Stimulated activated CD4-positive, alpha-beta T cell treated with anti-CD3 and anti-CD28 coated beads, Interleukin-1b, Interleukin-23, amount 100 ng/mL, for 1 hour (primary cell): ENCODE measurements around the gene VWA5B1.

ENCODE experiments used
- DNase-seq, 2 donors: peaks; one replicate each; pipeline ENCODE4 v3.0.0-alpha.2; 2020; ENCODE audit warnings: low read depth in 2 of 2

VWA5B1 gene

DNA sequence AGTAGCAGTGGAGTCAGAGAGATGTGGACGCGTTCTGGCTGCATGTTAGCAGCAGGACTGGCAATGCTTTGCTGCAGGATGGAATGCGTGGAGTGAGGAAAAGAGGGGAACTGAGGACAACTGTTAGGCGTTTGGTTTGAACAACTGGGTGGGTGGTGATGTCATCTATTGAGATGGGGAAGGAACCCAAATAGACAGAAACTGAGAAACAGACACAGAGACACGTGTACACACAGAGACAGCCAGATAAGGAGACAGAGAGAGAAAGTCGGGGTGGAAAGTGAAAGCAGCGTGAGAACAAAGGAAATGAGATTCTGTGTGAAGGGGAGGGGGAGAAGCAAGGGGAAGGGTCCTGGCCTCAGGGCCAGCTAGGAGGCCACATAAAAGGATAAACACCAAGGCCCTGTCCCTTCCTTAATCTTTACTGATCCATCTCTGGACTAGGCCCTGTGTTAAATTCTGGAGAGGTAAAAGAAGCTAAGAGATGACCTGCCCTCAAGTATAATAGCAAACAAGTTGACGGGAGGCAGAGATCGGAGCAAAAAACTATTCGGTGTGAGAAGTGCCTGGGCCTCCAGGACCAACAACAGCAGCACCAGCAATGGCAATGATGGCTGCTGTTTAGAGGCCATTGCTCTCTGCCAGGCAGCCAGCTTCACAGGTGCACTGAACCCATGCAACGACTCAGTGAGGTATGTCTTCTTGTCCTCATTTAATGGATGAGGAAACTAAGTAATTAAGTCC, 31.6 kb downstream of the VWA5B1 start:
- no peak for DNase-seq

DNA sequence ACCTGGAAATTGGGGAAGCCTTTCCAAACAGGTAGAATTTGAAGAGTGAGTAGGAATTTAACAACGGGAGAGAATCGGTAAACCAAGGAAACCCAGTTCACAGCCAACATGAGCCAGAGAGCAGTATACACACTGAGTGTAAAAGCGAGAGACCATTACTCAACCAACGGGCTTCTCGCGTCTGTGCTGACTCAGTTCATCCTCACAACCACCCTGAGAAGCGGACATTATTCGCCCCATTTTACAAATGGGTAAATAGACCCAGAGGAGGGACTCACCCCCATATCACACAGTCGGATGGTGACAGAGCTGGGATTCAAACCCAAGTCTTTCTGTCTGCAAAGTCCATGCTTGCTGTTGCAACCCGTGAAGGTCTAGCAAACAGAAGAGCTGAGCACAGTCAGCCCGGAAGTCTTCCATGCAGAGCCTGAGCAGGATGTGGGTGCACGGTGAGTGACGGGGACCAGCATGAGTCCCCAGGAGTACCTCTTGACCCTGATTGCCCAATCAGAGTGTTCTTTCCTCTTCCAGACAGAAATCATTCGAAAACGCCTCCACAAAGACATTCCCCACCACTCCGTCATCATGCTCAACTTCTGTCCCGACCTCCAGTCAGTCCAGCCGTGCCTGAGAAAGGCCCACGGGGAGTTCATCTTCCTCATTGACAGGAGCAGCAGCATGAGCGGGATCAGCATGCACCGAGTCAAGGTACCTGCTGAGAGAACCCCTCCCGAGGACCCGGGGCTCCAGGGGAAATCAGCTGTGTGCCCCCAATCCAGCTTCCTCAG, 32.3 kb downstream of the VWA5B1 start:
- DNase-seq = no peak

DNA sequence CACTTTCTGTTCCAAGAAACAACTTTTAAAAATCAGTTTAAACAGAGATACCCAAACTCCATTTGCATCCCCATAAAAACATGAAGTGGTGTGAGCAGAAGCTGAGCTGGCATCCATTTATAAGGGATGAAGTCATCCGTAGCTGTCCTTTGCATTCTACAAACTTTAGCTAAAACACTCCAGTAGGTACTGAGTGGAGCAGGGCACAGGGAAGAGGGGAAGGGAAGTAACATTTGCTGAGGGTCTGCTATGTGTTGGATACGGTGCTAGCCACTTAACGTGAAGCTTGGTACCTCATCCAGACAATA, 32.9 kb downstream of the VWA5B1 start:
- no peak for DNase-seq

DNA sequence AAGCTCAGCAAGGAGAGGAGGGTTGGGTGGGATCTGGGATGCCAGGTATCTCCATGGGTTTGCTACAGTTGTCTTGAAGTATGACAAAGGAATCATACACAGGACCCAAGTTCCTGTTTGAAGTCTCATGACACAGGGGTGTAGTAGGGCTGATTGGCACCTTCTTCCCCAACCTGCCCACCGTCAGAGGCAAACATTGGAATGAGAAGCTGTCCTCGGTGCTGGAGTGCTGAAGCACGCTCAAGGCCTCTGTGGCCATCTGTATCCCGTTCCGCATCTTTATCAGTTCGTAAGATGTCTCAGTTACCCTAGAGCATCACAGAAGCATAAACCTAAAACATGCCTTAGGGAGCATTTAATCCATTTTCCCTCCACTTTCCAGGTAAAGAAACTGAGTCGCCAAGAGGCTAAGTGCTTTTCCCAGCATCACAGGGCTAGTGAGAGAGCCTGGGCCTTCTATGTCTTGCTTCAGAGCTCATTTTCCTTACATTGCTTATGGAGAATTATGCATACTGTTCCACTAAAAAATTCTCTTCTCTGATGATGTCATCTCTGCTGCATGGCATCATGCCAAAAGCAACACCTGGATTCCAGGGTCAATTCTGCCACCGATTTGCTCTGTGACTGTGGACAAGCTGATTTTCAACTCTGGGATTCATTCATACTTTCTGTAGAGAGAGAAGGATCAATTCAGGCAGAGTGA, 34.2 kb downstream of the VWA5B1 start:
- no peak for DNase-seq

DNA sequence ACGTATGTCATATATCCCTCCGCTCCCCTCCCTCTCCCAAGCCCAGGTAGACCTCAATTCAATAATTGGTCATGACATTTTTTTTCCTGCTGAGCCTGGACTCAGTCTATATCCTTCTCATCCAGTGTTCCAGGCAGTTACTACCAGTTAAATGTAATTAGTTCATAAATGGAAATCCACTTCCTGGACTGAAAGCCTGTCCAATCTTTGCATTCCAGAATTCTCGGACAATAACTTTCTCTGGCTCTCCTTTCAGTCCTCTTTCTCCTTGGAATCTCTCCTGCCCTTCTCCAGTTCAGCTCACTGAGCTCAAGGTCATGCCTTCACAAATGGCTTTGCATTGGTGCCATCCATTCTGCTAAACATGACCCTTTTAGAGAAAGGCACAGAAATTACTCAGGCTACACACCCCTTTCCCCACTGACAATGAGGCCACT, 34.8 kb downstream of the VWA5B1 start:
- no peak for DNase-seq

DNA sequence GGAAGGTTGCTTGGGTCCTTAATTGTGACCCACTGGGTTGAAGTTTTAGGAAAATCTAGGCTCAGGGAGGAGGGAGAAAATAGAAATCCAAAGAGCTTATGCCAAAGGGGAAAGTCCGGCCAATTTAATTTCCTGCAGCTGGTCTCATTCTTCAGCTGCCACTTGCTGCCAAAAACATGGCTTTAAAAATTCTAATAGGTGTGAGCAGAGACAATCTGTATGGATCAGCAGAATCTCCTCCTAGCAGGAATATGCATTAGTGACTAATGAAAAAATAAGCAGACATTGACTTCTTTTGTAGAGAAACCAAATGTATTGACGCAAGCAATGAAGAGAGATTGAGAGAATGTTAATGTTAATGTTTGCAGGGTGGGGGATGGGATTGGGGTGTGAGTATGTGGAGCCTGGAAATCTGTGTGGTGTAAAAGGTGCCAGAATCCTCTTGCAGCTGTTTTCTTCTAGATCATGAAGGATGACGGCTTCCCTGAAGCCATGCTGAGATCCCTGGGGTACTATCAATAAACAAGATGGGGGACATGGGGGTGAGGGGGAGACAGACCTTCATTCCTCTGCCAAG, 35.3 kb downstream of the VWA5B1 start:
- no peak for DNase-seq

DNA sequence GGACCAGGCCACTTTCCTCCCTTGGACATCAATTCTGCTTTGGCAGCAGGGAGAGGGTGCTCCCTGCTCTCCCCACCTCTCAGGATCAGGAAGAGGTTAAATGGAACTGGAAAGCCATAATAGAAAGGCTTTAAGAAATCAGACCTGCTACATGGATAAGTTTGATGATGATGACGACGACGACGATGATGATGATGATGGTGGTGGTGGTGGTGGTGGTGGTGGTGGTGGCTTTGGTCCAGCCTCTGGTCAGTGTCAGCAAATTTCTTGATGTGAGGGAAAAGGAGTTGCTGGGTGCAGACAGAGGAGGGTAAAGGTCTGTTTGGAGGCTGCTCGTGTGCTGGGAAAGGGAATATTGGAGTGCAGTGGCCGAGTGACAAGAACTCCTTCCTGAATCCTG, 36.8 kb downstream of the VWA5B1 start:
- no peak for DNase-seq

DNA sequence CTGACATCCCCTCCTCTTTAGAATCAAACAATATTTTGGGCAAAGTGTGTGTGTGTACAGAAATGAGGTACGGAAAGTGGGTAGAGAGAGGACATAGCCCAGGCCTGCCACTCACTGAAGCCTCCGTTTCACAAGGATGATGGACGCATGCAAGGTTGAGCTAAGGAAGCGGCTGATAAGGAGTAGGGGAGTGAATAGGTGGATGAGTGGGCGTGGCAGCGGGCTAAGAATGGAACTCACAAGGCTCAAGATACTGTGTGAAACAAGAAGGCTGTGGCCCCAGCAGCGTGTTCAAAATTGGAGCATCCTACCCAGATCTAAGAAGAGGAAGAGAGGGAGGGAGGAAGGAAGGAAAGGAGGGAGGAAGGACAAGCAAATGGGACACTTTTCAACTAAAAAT, 37.5 kb downstream of the VWA5B1 start:
- DNase-seq = no peak

DNA sequence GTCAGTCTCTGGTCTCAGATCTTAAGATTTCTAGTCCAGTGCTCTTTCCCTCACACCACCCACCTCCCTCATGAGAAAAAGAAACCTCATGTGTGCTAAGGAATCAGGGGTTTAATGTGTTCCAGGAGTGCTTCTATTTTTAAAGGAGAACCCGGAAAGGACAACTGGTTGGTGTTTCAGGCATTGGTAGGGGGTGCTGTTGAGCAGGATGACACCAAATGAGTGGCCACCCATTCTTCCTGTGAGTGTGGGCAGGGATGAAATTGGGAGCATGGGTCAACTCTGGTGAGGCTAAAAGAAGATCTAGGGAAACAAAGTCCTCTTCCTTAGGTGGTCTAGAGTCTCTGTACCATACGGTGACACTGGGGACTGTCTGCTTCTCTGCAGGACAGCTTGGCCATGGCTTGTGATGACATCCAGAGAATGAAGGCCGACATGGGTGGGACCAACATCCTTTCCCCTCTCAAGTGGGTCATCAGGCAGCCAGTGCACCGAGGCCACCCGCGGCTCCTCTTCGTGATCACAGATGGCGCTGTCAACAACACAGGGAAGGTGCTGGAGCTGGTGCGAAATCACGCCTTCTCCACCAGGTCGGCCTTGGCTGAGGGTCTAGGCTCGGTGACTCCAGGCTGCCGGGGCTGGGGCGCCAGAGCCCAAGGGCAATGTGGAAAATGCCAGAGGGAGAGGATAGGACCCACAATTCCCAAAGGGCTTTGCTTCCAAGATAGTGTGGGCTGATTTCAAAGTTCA, 39.3 kb downstream of the VWA5B1 start:
- no peak for DNase-seq

DNA sequence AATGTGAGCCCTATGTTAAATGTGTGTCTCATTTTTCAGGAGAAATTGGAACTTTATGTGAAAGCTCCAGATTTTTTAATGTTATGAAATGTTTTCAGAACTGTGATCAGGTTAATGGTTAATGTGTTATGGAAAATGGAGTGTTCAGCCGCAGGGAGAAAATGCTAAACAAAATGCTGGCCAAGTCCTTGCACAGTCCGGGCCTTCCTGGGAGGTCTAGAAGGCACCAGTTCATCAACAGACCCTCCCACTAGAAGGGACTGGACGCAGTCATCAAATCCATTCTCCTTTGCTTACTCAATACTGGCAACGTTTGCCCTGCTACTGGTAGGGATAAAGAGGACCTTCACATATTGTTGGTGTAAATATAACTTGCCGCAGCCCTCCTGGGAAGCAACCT, 43.4 kb downstream of the VWA5B1 start:
- no peak for DNase-seq

DNA sequence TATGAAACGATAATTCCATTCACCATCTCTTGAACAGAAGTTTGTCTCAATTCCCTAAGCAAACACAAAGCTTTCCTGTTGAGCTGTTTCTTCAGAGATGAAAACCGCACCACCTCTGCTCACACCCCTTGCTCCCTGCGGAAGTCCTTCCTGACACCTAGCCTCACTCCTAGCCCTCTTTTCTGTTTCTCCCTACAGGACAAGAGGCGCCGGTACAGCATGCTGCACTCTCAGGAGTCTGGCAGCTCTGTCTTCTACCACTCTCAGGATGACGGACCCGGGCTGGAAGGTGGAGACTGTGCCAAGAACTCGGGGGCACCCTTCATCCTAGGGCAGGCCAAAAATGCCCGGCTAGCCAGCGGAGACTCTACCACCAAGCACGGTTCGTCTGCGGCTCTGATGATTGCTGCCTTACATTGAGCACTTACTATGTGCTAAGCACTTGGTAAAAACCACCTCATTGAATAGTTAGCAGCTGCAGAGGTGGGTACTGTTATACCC, 45.5 kb downstream of the VWA5B1 start:
- DNase-seq = no peak

DNA sequence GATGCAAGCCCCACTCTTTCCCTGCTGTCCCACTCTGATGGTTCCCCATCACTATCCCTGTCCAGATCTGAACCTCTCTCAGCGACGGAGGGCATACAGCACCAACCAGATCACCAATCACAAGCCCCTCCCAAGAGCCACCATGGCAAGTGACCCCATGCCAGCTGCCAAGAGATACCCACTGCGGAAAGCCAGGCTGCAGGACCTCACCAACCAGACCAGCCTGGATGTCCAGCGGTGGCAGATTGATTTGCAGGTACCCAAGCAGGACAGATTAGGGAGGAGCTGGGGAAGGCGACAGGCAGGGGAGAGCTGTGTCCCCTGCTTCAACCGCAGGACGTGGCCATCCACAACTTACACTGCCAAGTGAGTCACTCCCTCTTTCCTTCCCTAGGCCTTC, 46.9 kb downstream of the VWA5B1 start:
- no peak for DNase-seq

DNA sequence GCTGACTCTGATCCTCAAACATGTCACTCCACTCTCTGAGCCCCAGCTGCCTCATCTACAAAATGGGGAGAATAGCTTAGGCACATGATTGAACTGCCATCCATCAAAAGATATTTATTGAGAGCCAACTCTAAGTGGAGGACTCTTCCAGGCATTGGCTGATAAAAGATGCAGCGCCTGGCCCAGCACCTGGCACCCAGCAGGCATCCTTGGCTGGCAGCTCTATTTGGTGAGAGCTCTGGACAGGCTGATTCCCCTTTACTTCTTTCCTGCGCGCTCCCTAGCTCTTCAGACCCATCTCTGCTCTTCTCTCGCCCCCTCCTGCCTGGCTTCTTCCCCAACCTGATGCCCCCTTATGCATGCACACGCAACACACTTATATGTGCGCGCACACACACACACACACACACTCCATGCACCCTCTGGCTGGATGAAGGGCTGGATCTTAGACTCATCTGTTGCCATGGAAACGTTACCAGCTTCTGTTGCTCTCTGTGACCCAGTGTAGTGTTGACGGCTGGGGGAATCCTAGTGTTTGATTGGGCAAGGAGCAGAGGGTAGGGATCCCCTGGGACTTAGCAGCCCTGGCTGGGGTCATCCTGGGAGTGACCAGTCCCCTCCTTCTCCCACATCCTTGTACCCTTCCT, 49.3 kb downstream of the VWA5B1 start:
- DNase-seq = no peak

DNA sequence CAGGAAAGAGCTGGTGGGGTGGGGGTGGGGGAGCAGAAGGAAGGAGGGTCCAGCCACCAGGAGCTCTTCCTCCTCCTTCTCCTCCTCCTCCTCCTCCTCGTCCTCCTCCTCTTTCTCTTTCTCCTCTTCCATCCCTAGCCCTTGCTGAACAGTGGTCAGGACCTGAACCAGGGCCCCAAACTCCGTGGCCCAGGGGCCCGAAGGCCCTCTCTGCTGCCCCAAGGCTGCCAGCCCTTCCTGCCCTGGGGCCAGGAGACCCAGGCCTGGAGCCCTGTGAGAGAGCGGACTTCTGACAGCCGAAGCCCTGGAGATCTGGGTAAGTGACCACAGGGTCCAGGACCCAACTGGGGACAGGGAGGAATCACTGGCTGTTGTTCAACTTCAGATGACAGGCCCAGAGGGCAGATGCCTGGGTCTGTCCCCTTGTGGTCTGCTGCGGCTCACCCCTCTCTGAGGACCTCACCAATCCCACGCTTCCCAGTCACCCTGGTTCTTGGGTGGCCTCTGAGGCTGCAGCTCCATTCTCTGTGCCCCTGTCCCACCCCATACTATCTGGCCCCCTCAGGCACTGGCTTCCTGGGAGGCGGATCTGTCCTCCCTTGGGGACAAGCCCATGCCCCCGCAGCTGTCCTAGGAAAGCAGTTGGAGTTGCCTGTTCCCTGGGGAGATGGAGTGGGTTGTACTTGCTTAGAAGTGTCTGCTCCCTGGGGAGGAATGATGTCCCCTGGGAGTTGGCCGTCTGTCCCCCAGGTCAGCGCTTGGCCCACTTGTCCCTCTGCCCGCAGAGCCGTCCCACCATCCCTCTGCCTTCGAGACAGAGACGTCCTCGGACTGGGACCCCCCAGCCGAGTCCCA, 51.8 kb downstream of the VWA5B1 start:
- no peak for DNase-seq

DNA sequence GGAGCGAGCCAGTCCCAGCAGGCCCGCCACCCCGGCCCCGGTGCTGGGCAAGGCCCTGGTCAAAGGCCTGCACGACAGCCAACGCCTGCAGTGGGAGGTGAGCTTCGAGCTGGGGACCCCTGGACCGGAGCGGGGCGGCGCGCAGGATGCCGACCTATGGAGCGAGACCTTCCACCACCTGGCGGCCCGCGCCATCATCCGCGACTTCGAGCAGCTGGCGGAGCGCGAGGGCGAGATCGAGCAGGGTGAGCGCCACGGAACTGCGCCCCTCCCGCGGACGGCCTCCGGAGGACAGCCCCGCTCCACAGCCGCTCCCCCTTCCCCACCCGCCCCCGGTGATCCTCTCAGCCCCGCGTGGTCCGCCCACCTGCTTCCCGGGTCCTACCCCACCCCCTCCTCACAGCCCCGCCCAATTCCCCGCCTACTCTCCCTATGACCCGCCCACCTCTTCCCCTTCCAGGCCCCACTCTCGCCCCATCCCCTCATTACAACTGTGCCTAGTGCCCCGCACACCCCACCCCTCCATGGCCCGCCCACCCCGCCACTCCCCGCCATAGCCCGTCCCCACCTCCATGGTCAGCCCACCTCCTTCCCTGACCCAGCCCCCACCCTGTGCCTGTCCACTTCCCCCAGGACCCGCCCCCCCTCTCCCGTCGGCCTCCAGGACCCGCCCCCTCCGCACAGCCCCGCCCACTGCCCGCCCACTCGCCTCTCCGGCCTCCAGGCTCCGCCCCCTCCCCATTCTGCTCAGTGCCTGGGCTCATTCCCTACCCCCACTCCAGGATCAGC, 52.7 kb downstream of the VWA5B1 start:
- DNase-seq = no peak

DNA sequence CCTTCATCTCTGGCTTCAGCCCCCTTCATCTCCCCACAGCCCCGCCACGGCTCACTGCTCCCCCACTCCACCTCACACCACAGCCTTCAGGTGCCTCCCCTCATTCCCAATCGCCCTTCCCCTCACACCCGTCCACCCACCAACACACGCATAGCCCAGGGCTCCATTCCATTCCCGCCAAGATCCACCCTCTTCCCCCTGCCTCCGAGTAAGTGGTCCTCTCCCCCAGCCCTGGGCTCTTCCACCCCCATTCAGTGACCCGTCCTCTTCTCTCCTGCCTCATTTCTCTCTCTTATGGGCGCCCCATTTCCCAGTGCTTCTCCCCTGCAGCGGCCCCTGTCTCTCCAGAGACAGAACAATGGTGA, 53.2 kb downstream of the VWA5B1 start:
- no peak for DNase-seq

DNA sequence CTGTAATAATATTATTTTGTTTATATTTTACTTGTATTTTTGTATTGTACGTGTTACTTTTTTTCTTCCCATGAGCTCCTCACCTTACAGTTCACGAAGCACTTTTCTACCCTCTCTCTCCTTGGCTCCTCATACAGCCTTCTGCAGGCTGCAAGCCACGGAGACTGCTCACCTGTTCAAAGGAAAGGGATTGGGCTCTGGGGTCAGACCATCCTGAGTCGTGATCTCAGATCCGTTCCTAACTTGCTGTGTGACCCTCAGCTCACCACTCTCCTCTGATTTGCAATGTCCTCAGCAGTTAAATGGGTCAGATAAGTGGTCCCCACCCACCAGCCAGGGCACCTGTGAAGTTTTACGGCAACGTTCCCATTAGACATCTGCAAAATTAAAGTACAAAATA, 54.1 kb downstream of the VWA5B1 start:
- no peak for DNase-seq

DNA sequence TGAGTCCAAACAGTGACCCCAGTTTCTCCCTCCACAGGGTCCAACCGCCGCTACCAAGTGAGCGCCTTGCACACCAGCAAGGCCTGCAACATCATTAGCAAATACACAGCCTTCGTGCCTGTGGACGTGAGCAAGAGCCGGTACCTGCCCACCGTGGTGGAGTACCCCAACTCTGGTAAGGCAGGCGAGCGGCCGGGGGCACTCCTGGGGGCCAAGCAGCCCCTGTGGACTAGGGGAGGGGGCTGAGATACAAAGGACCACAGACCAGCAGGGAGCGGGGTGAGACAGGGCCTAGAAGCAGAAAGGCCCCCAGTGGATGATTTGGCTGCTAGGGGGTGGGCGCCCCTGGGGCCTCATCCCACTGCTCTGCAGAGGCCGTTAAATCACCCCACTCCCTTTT, 54.7 kb downstream of the VWA5B1 start:
- no peak for DNase-seq

DNA sequence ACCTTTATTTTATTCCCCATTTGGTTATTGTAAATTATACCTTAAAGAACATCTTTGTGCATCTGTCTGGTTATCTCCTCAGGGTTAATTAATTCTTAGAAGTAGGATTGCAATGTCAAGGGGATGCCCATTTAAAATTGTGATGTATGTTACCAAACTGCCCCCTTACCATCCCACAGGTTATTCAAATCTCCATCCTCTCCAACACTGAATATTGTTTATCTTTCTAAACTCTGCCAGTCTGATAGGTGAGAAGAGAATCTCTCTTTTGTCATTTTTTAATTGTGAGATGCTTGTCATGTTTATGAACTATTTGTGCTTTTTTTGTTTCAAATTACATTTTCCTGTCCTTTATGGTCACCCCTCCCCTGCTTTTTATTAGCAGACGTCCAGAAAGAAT, 55.8 kb downstream of the VWA5B1 start:
- DNase-seq = no peak
